ENCODE results near the gene RHEBL1.

Gene RHEBL1, protein sequence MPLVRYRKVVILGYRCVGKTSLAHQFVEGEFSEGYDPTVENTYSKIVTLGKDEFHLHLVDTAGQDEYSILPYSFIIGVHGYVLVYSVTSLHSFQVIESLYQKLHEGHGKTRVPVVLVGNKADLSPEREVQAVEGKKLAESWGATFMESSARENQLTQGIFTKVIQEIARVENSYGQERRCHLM

DNA sequence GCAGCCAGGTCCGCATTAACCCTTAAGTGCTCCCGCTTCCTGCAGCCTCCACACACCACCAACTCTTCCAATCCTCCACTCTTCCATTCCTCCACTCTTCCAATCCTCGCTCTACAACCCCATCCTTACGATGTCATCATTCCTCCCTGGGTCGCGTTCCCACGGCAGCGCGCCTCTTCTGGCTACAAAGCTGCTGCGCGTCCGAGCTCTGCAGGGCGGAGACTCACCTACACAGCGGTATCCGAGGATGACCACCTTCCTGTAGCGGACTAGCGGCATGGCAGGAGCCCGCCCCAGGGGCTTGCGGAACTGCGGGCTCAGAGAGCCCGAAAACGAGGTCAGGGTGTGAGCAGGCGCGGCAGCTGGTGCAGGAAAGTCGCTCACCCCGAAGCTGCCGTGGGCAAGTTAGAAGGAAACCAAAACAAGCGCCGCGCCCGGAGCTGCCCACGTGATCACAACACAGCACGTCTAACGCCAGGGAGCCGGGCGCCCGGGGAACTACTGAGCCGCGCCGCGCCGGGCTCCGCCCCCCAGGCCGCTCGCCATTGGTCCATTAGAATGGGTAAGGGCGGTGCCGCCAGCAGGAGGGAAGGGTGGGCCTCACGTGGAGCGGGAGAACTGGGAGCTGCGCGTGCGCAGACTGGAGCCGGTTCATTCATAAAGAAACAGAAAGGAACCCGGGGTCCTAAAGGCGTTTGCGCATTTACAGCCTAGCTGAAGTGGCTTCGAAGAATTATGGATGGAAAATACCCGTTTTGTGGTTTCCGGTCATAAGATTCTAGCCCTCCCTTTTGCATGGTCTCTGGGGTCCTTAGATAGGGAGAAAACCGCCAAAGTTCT lies at the start of gene RHEBL1:
TSS of gene RHEBL1 (minus strand) at position 473 of the 840 bp plus-strand sequence. CDS start at position 279, 194 bp downstream.
- DNase-seq (ENCODE audit: low read depth in 2 of 2, low spot score in 1 of 2): peak; percentile 95 to 98

DNA sequence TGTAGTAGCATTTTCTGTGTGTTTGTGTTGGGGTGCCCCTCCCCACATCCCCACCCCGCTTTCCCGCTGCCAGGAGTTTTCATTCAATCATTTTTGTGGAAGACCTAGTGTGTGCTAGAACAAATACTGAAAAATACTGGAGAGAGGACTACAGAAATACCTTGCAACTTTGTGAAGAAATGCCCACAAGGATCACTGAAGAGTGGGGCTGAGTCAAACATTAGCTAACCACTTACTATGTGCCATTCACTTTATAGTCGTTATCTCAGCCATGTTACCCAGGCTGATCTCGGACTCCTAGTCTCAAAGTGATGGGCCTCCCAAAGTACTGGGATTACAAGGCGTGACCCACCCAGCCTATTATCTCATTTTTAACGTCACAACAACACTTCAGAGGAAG lies 41.4 kb upstream of the RHEBL1 start:
- DNase-seq (ENCODE audit: low read depth in 2 of 2, low spot score in 1 of 2): no peak

DNA sequence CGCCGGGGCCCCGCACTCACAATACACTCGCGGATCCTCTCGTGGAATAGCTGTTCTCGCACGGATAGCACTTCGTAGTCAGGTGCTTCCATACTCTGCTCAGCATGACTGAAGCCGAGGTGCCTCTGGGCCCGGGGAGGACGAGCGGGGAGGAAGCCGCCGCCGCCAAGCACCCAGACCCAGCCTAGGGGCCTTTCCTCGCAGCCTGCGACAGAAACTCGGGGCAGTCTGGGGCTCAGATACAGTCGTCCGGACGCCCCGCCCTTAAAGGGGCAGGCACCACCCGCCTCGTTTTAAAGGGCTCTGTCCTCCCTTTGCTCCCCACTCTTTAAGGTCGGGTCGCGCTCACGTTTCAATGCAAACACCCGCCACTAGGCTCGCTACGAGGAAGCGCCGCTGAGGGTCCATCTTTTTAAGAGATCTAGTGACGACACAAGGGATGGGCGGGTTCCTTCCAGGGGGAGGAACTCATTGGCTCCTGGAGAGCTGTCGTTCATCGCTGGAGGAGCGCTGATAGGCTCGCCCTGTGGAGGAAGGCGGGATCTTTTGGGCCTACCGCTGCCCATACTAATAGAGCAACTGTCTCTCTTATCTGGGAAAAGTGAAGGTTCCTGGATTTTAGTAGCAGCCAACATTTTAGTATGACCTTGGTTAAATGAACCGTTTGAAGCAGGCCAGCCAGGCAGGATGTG lies 40.8 kb upstream of the RHEBL1 start, which contains the start of gene LMBR1L:
TSS of gene LMBR1L (minus strand) at position 384 of the 692 bp plus-strand sequence. CDS start at position 92, 292 bp downstream.
- DNase-seq (ENCODE audit: low read depth in 2 of 2, low spot score in 1 of 2): peak; percentile 90 to 93

DNA sequence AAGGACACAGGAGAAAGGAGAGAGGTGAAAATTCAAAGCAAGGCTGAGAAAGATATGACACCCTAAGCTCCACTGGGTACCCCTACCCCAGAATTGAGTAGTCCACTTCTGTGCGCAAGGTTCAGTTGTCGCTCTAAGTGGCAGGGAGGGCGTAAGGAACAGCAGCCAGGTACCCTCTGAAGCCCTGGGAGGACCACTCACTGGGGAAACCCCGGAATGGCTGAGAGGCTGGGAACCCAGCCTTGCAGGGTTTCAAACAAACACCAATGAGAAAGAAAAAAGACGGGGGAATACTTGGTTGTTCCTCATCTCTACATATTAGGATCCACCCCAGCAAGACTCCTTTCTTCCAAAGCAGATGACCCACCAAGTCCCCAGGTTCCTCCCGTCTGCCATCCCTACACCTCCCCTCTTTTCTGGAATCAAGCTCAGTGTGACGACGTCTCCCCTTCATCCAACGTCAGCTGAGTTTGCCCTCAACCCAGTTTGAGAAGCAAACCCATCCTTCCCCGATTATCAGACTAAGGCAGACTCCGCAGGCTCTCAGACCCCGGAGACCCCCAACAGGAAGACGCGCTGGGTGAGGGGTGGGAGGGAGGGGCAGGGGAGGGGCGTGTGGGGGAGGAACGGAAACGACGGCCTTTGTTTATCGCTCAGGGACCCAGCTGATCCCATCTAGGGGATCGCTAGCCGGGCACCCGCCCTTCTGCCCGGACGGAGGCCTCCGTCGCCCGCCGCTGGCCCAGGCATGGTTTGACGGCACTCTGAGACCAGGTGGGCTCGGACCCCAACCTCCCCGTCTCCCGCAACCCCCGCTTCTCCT lies 40.1 kb upstream of the RHEBL1 start:
- no peak for DNase-seq (ENCODE audit: low read depth in 2 of 2, low spot score in 1 of 2)

DNA sequence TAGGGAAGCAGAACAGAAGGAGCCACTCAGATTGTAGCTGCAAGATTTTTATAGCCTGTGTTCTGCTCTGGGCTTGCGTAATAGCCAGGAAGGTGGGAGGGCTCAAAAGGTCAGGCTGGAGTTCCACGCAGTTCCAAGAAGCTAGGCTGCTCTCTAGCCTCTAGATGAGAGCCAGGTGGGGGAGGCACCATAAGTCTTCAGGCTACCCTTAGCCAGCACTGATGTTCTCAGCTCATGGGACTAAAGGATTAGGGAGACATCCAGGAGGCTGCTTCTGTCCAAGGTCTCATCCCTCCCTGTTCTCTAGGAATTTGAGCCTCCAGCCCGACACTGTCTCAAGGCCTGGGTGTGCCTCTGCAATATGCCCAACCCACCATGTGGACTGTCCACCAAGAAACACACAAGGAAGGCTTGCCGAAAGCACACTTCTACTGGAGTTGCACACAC lies 39.2 kb upstream of the RHEBL1 start:
- no peak for DNase-seq (ENCODE audit: low read depth in 2 of 2, low spot score in 1 of 2)

DNA sequence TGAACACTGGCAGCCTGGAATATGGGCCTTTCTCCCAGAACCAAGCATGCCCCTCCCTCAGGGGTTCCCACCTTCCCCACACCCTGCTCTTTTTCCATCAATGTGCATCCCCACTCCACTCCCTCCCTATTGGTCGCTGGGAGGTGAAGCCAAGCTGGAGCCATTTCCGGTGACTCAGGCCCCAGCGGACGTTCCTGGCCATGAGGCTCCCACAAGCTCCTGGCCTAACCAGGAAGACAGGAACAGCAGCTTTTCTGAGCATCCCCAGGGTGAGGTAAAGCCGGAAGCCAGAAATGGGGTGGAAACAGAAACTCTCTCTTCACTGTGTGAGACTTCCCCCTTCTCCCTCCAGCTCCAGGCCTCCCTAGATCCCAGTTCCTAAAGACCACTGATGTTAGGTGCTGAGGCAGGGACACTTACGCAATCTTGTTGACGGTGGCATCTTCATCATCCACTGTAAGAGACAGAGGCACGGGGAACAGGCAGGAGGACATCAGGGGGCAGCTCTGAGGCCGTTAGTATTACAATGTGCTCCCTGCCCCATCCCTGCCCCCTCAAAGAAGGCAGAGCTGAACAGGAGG lies 35.8 kb upstream of the RHEBL1 start:
- no peak for DNase-seq (ENCODE audit: low read depth in 2 of 2, low spot score in 1 of 2)

DNA sequence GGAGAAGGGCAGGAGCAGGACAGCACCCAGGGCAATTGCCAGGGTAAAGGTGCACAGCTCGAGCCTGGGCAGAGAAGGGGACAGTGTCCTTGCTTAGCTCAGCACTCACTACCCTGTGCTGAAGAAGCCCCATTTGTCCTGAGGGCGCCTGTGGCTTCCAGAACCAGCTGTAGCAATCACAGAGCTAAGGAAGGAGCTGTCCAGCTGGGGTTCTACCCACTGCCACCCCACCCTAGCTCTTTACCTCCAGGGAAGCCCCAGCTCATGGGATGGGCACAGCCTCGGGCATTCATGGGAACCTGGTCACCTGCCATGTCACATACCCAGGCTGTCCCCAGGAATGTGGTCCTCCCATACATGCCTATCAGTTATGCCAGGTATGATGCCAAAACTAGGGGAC lies 35.0 kb upstream of the RHEBL1 start:
- DNase-seq (ENCODE audit: low read depth in 2 of 2, low spot score in 1 of 2): no peak

DNA sequence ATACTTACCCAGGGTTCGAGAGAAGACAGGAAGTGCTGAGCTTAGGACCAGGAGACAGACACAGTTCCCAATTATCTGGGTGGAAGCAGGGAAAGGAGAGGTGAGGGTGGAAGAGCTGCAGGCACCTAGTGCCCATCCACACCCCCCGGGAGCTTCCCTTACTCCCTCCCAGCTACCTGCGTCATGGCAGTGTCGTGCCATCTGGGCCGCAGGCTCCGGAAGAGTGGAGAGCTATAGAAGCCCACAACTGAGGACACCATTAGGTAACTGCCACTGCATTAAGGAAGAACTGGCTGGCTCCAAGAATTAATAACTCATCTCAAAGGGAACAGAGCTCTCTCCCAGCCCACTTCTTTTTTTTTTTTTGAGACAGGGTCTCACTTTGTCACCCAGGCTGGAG lies 30.6 kb upstream of the RHEBL1 start:
- no peak for DNase-seq (ENCODE audit: low read depth in 2 of 2, low spot score in 1 of 2)

DNA sequence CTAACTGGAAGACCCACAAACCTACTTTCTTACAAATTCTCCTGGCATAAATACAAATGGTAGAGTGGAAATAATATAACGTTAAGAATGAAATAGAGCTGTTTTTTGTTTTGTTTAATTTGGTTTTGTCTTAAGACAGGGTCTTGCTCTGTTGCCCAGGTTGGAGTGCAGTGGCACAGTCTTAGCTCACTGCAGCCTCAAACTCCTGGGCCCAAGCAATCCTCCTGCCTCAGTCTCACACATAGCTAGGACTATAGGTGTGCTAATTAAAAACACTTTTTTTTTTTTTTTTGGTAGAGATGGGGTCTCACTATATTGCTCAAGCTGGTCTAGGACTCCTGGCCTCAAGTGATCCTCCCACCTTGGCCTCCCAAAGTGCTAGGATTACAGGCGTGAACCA lies 28.9 kb upstream of the RHEBL1 start:
- DNase-seq (ENCODE audit: low read depth in 2 of 2, low spot score in 1 of 2): no peak

DNA sequence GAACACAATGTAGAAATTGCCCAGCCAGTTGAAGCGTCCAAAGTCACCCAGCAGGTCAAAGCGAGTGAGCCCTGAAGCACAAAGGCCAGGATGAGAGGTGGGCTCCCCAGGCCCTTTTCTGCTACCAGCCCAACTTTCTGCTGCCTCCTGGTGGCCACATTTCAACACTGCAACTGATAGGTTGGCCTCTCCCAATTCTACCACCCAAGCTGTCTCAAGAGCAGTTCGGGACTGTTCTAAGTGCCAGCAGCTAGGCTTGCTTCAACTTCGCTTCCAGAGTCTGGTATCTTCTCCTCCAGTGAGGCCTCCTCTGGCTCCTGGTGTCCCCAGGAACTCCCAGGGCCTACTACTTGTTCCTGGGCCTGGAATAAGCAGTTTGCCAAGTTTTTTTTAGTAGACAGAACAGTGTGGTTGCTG lies 28.3 kb upstream of the RHEBL1 start:
- peak in 1 of 2 donors; percentile 37 for DNase-seq (ENCODE audit: low read depth in 2 of 2, low spot score in 1 of 2)

DNA sequence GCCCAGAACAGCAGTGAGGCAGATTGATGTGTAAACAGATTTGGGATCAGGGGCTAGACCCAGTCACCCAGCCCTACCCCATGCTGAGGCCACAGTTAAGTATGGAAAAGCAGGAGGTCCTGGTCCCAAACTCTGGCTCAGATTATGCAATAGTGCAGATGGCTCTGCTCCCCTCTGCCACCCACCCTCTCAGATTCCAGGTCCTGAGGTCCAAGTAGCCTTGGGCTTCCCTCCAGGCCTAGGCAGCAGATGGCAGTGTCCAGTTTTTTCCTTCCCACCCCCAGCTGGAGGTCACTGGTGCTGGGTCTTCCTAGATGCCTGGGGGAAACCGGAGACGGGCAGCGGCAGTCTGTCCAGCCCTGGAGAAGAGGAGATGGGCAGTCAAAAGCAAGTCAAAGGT lies 27.6 kb upstream of the RHEBL1 start:
- no peak for DNase-seq (ENCODE audit: low read depth in 2 of 2, low spot score in 1 of 2)

DNA sequence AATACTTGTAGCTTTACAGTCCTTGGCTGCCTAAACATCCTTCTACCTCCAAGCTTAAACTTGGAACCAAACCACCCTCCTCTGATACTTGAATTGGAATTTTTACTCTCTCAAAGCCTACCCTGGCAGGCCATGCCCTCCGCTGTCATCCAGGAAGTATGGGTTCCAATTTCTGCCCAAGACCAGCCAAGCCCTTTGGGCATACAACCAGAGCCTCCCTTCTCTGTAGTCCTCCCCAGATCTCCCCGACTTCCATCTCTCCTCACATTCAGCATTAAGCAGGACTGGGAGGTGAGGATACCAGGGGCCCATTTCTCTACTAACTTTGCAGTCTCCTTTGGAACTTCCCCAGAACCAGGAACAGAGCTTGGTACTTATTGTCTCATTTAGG lies 25.2 kb upstream of the RHEBL1 start:
- no peak for DNase-seq (ENCODE audit: low read depth in 2 of 2, low spot score in 1 of 2)

DNA sequence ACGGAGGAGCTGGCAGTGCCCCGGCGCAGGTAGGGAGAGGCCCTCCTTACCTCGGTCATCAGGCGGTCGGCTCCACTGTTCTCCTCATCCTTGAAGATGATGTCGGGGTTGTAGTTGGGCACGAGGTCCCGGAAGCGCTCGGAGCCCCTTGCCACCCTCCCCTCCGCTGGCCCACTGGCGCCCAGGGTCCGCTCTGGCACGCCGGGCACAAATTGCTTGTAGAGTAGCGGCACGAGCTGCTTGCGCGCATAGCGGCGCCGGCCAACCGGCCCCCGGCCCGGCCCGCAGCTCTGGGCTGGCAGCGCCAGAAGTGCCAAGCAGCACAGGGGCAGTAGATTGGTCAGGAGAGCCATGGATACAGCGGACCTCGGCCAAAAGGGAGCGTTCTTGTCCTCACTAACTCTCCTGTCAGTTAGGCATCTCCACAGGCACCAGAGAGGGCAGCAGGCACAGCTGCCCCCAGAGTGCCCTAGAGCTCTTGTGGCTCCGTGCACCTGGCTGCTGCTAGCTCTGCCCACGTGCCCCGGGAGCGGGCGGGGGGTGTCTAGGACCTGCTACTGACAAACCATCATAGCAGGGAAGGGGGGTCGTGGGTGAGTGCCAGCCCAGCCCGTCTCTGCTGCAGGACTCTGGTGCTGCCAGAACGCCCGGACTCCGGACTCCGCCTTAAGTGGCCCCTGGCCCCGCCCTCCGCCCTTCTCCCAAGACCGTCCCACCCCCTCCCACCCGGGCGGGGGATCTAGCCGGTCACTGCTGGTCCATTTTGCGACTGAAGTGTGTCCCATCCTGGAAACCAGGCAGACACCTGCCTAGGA lies 24.6 kb upstream of the RHEBL1 start, which contains the start of gene DHH:
TSS of gene DHH (minus strand) at position 642 of the 815 bp plus-strand sequence. CDS start at position 353, 289 bp downstream.
- no peak for DNase-seq (ENCODE audit: low read depth in 2 of 2, low spot score in 1 of 2)

DNA sequence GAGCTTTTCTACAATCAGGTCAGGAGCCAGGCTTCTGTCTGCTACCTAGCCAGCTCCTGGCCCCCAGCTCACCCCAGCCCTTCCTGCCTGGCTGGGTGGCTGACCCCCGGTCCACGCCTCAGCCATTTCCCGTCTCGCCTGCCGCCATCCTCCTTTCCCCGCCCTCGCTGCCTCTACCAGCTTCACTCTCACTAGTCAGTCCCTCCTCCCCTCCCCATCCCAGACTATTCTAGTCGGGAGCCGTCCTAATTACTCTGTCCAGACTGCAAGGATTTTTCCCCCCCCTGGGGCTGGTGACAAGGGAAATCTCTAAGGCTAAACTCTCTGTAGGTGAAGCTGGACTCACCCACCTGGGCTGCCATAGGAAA lies 24.0 kb upstream of the RHEBL1 start:
- no peak for DNase-seq (ENCODE audit: low read depth in 2 of 2, low spot score in 1 of 2)

DNA sequence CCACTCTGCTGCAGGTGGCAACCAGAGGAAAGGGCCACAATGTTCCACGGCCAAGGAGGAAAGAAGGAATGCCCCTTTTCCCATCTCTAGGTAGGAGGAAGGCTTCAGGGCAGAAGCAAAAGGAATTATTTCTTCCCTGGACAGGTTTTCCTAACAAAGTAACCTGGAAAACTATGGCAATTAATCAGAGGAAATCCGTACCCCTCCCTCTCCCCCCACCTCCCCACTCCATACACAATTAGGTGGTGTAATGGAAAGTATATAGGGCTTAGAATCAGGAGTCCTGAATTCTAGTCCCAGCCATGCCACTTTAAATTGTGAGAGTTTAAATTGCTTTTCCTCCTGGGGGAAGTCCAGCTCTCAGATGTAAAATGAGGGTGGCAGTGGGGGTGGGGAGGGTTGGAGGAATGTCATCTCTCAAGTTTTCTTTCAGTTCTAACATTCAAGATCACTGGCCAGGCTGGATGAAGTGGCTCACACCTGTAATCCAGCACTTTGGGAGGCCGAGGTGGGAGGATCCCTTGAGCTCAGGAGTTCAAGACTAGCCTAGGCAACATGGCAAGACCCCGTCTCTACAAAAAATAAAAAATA lies 23.1 kb upstream of the RHEBL1 start:
- no peak for DNase-seq (ENCODE audit: low read depth in 2 of 2, low spot score in 1 of 2)

DNA sequence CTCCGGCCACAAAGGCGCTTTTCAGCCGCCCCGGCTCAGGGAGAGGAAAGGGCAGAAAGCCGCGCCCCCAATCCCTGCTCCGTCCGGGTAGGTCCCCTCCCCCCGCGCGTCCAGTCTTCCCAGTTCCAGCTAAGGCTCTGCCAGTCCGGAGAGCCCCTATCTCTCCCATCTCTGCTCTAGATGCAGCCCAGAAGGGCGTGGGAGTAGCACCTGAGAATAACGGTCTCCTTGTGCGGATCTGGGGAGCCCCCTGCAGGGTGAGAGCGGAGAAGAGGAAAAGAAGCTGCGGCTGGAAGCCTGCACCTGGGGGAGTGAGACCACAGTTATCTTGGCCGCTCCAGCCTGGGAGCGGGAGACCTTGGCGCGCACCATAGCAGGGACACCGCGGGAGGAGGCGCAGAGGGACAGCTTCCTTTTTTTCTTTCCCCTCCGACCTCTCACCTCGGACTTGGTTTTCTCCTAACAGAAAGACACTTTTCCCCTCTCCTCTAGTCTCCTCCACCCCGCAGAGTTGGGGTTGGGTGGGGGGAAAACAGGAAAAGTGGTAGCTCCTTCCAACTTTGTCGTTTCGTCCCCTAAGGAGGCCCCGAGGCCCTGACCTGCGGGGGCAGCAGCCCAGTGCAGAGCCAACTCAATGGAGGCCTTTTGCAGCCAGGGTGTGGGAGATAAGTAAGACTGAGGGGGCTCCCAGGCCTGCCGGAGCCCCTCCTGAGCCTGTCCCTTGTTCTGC lies 22.5 kb upstream of the RHEBL1 start:
- DNase-seq (ENCODE audit: low read depth in 2 of 2, low spot score in 1 of 2): peak in 1 of 2 donors; percentile 38

DNA sequence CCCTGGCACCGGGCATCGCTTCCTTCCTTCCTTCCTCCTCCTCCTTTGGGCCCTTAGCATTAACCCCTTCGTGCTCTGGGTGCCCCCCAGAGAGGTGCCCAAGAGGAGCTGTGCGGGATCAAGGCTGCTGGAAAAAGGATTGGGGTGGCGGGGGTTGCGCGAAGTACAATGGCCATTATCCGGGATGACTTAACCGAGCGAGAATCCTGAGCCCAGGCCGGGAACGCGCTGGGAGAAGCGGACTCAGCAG lies 22.0 kb upstream of the RHEBL1 start:
- no peak for DNase-seq (ENCODE audit: low read depth in 2 of 2, low spot score in 1 of 2)

DNA sequence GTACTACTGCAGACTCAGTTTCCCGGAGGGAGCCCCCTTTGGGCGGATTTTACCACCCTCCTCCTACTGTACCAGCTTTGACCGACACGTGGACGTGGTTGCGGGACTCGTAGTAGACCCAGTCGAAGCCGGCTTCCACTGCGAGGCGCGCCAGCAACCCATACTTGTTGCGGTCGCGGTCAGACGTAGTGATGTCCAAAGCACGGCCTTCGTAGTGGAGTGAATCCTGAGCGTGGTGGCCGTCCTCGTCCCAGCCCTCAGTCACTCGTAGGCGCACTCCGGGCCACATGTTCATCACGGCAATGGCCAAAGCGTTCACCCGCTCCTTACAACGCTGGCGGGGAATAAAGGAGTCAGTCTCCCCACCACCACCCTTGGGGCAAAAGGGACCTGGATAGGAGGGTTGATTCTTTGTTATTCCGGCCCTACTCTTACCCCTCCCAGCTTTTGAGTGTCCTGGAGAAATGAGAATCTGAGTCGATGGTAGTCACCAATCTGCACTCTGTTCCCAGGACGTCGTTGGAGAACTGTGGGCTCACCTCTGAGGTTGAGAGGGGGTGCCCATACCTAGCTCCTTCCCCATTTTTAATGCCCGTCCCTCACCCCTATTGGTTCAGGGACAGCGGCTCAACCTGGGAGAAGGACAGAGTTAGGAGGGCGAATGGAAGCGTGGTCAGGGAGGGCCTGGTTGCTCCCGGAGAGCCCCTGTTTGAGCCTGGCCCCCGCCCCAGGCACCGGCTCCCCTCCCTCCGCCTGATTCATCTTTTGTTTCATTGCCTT lies 21.5 kb upstream of the RHEBL1 start:
- DNase-seq (ENCODE audit: low read depth in 2 of 2, low spot score in 1 of 2): no peak

All from stimulated activated CD8-positive, alpha-beta memory T cell treated with anti-CD3 and anti-CD28 coated beads, Interleukin-4, amount 100 ng/mL, for 4 hours (primary cell).